GM19467 (cell line): ENCODE results near the gene SMARCD1.
"Not testable (repeated sequence)": the region's sequence is repeated elsewhere in the genome, so short reads cannot be mapped to it uniquely, and the experiment has no call there.

ENCODE experiments used
- ATAC-seq: cut with Tn5 transposase; IDR thresholded peaks from one replicate; pipeline ENCODE4 v1.9.1; 2021; ENCODE audit warnings: mild to moderate bottlenecking, moderate library complexity; ENCODE audit not compliant: unreplicated experiment

SMARCD1 gene

DNA sequence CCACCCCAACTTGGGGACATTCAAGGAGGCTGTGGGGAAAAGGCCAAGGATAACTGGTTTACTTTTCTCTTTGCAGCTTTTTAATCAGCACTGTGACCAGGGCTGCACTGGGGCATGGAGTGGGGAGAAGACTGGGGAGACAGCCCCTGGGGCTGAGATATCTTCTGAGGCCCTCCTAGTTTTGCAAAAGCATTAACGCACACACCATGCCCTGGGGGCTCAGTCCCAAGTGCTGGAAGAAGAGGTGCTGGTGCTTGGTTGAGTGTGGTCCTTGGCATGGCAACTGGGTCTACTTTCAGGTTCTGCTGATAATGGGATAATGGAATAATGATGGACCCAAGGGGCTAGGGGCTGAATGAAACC is 9.4 kb upstream of the SMARCD1 start:
- ATAC-seq = no peak

DNA sequence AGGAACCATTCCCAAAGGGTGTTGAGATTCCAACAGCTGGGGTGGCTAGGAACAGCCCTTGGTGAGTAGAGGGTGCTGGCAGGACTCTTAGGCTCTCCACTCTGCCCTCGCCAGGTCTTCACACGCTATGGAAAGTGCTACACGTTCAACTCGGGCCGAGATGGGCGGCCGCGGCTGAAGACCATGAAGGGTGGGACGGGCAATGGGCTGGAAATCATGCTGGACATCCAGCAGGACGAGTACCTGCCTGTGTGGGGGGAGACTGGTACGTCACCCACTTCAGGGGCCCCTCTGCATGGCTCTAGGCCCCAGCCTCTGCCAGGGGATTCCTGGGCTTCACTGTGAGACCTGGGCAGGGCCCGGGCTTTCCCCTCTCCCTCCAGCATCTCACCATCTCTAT is 8.0 kb upstream of the SMARCD1 start:
- ATAC-seq = no peak

DNA sequence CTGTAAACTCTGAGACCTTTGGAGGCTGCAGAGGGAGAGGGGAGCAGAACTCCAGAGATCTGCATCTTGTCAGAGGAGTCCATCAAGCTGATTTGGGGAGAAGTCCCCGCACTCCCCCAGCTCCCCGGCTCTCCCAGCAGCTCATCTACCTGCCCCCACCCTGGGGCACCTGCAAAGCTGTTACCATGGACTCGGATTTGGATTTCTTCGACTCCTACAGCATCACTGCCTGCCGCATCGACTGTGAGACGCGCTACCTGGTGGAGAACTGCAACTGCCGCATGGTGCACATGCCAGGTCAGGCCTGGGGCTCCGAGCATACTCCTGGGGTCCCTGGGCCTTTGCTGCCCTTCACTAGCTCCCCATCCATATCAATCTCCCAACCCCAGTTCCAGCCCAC is 6.9 kb upstream of the SMARCD1 start:
- ATAC-seq = no peak

DNA sequence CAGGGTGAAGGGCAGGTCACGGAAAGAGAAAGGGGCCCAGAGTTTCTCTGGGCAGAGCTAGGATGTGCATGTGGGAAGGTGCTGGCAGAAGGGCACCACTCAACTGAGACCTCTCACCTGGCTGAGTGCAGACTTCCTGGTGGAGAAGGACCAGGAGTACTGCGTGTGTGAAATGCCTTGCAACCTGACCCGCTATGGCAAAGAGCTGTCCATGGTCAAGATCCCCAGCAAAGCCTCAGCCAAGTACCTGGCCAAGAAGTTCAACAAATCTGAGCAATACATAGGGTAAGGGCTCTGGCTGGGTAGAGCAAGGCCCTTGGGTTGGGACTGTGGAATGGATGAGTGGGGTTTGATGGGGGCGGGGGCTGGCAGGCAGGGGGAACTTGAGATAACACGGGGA is 5.4 kb upstream of the SMARCD1 start:
- ATAC-seq = no peak

DNA sequence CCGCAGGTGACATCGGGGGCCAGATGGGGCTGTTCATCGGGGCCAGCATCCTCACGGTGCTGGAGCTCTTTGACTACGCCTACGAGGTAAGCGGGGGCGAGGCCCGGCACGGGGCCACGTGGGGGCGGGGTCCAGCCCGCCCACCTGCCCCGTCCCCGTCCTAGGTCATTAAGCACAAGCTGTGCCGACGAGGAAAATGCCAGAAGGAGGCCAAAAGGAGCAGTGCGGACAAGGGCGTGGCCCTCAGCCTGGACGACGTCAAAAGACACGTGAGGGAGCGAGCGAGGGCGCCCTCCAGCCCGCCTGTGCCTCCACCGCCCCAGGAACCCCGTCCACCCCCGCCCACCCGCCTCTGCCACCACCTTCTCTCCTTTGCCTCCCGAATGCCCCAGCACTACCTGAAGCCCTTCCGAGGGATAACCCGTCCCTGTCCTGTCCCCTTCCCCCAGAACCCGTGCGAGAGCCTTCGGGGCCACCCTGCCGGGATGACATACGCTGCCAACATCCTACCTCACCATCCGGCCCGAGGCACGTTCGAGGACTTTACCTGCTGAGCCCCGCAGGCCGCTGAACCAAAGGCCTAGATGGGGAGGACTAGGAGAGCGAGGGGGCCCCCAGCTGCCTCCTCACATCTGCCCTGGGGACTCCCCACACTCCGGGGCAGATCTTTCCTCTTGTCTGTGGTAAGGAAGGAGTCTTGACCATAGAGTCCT is 3.9 kb upstream of the SMARCD1 start:
- no peak for ATAC-seq

DNA sequence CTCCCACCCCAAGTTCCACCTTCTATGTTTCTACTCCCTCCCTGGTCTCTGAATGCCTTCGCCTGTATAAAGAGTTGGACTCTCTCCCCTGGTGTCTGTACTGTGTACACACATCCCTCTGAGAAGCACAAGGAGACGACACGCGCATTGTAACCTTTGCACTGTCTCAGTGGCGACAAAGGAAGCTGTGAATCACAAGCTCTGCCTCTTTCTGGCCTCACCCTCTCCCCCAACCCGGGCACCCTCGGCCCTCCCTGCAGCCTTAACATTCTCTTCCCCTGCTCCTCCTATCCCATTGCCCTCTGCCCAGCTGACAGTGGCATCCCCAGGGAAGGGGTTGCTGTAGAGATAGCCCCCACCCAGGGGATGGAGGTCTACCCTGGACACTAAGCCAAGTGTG is 2.5 kb upstream of the SMARCD1 start:
- ATAC-seq = no peak

DNA sequence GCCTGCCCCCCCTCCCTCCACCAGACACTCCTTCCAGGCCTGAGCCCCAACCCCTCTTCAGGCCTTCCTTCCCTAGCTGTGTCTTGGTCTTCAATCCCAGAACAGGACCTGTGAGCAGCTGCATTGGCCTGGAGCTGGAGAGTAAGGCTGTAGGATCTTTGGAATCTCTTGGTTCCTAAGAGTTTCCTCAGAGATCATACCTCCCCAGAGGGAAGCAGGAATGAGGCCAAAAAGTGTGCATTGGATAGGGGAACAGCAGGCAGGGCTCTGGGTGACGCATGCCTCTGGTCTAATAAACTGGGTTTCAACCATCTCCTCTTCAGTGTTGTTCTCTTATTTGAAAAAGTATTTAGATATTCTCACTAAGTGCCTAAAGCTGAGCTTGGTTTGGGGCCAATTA is 1.8 kb upstream of the SMARCD1 start:
- ATAC-seq = no peak

DNA sequence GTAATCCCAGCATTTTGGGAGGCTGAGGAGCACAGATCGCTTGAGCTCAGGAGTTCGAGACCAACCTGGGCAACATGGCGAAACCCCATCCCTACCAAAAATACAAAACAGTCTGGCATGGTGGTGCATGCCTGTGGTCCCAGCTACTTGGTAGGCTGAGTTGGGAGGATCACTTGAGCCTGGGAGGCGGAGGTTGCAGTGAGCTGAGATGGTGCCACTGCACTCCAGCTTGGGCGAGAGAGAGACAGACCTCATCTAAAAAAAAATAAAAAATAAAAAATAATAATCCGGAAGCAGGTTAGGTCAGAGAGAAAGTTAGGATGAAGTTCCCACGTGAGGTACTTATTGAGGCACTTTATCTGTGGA is 750 bp upstream of the SMARCD1 start:
- ATAC-seq = not testable (repeated sequence)

DNA sequence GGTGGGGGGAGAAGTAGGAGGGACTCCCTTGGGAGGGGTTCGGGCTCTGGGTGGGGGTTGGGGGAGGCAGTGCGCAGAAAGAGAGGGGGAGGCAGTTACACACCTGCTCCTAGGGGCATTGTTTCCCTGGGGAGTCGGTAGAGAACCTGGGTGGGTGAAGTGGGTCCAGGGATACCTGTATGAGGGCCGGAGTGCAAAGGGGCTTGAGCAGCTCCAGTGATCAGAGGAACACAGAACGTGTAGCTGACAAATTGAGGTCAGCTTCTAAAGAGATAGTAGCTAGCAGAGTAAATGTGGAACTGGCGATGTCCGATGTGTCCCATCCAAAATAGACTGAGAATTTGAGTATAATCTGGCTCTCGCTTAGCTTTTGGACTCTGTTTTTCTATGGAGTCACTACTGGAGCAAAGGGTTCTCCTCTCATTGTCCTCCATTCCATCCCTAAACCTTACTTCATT is 502 bp downstream of the SMARCD1 start:
- ATAC-seq = peak; percentile 12

DNA sequence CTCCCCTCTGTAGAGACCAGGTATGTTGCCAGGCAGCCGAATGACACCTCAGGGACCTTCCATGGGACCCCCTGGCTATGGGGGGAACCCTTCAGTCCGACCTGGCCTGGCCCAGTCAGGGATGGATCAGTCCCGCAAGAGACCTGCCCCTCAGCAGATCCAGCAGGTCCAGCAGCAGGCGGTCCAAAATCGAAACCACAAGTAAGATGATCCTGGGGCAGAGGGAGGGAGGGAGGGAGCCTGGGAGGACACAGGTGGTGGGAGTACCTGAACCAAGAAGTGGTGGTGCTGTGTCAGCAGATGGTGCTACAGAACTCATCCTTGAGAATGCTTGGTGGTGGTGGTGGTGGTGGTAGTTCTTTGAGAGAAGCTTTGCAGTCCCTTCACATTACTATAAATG is 1.0 kb downstream of the SMARCD1 start:
- no peak for ATAC-seq

DNA sequence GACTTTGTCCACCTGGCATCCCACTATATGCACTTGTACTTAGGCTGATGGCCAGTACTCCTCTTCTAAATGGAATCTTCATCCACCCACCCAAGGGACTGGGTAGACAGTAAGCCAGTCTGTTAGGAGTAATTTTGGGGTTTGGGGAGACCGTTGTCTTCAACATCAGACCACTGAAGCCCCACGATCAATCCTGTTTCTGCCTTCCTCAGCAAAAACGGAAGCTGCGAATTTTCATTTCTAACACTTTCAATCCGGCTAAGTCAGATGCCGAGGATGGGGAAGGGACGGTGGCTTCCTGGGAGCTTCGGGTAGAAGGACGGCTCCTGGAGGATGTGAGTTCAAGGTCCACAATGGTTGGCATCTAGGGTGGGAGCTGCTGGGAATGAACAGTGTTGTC is 2.0 kb downstream of the SMARCD1 start:
- no peak for ATAC-seq

DNA sequence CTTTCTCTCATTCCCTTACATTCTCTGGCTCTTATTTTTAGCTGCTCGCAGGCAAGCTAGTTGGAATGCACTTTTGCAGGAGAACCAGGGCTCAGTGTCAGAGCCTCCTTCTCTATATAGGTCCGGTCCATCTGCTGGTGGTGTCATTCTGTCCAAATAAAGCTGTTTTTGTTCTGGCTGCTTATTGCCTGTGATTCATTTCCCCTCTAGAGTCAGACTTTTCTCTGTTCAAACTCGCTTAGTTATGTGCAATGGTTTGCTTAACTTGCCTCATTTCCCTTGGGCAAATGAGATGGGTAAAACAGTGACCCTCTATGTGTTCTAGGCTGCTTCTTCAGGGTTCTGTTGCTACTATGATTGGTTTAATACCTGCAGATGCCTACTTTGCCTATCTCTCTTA is 2.9 kb downstream of the SMARCD1 start:
- no peak for ATAC-seq

DNA sequence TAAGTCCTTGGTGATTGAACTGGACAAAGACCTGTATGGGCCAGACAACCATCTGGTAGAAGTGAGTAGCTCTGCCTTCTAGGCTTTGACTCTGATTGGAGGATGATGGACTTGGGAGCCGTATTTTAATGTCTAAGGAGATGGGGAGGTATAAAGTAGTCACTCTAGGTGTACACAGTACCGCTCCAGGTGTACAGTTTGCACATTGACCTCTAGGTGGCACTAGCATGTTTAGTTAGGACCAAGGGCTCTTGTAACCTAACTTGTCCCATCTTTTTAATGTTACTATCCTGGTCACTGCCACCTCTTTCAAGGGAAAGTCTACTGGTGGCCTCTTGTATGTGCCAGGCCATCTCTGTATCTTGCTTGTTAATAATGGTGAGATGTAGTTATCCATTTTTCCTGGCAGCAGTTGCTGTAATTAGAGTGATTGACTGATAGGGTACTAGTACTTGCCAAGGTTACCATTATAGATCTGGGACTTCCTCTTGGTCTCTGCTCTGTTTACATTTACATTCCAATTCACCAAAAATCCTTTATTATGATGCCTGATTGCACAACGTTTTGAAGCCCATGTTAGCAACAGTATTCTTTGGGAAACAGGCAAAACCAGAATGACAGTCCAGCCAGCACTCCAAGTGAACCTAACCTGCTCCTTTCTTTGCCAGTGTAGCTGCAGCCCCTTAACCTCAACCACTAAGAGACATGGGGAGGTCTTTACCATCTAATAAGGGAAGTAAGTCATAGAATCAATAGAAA is 3.6 kb downstream of the SMARCD1 start:
- no peak for ATAC-seq

DNA sequence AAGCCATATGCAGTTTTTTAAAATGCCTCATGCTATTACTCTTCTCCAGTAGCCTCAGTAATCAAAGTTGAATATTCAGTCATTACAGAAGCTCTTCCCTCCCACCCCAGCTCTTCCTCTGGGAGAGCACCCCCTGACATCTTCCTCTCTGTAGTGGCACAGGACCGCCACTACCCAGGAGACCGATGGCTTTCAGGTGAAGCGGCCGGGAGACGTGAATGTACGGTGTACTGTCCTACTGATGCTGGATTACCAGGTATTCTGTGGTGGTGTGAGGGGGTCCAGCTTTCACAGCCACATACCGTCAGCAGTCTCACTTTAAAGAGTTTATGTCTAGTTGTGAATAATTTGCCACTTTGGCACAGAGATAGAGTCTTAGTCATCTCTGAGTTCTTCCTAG is 4.6 kb downstream of the SMARCD1 start:
- no peak for ATAC-seq

DNA sequence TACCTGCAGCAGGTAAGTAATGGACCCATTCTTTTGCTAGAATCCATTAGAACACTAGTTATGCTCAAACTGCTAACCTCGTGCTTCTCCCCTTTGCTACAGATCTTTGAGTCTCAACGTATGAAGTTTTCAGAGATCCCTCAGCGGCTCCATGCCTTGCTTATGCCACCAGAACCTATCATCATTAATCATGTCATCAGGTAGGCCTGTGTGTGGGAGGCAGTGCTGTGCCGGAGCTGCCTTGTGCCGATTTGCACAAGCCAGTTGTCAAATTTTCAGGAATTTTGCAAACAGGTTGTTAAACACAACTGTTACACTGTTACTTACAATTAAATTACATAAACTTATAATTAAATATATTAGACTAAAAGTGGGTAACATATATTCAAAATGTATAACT is 5.2 kb downstream of the SMARCD1 start:
- no peak for ATAC-seq

DNA sequence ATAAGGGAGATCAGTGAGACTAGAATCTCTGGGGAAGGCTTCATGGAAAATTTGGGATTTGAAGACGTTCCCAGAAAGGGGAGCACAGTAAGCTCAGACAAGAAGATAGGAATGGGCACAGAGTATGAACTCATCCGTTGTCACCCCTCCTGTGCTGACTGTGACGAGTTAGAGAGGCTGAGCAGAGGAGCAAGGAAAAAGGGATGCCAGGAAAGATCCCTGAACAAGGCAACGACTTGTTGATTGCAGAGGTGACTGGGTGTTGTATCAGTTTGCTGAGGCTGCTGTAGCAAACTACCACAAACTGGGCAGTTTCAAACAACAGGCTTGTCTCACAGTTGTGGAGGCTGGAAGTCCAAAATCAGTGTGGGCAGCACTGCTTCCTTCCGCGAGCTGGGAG is 12.8 kb downstream of the SMARCD1 start:
- ATAC-seq = no peak

DNA sequence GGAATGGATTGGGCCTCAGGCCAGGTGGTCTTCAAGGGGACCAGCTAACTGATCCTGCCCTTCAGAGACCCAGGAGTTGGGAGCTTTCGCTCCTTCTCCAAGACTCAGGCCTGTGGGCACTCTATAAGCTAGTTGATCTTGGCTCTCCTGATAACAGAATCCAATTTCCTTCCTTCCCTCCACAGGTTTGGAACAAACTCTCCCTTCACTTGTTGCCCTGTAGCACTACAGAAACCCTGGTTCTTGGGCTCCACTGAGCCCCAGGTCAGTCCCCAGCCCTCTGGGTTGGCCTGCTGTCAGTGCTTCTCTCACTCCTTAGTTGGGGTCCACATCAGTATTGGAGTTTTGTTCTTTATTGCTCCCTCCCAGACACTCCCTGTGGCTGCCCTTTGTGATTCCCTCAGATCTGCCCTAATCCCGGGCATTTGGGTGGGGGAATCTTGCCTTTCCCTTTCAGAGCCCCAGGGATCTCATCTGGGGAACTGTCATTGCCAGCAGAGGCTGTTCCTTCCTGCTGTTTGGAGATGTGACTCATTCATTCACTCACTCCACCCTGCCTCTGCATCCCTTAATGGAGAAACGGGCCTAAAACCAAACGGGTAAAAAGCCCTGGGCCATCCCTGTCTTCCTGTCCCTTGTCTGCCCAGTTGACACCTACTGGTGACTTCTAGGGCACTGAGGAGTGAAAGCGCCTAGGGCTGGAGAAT is 14.3 kb downstream of the SMARCD1 start:
- ATAC-seq = no peak

DNA sequence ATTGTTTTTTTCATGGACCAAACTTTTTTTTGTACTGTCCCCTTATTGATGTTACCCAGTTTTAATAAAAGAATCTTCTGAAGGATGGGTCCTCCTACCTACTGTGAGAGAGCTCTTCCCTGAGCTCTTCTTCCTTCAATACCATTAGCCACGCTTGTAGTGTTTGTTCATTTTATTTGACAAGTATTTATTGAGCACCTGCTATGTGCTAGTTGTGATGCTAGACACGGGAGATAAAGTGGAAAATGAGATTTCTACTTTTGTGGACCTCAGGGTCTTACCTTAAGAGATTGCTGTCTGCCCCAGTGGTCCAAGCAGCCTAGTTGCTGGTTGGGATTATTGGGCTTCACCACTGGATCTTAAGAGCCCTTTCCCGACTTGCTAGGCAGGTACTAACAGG is 15.4 kb downstream of the SMARCD1 start:
- no peak for ATAC-seq

DNA sequence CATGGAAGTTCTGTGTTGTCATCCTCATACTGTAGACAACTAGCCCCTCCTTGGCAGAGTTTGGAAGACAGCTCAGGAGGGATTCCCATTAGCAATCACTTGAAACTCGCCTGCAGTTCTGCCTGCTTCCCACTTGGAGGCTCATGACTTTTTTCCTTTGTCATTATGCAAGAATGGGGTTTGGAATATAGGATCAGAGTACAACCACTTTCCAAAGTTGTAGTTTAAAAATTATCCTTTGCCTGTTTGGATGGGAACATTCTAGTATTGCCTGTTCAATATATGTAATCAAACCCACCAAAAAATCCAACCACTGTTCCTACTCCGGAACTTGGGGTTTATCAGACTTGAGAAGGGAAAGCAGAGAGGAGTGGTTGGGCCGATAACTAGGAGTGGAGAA is 16.5 kb downstream of the SMARCD1 start:
- ATAC-seq = no peak

DNA sequence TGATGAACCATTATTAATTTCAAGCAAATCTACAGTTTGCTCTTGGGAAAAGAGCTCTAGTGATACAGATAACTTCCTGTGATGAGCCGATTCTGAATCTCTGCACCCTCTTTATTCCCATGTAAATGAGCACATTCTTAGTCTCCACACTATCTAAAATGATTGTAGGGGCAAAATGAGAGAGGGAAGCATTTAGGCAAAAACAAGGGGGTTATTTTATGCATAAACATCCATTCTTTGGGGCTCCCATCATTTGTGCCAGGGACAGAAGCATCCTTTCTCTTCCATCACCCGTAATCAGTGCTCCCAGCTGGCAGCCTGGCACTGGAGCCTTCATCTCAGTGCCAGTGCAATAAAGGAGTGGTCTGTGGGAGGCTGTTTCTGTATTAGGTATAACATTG is 17.0 kb downstream of the SMARCD1 start:
- ATAC-seq = no peak

DNA sequence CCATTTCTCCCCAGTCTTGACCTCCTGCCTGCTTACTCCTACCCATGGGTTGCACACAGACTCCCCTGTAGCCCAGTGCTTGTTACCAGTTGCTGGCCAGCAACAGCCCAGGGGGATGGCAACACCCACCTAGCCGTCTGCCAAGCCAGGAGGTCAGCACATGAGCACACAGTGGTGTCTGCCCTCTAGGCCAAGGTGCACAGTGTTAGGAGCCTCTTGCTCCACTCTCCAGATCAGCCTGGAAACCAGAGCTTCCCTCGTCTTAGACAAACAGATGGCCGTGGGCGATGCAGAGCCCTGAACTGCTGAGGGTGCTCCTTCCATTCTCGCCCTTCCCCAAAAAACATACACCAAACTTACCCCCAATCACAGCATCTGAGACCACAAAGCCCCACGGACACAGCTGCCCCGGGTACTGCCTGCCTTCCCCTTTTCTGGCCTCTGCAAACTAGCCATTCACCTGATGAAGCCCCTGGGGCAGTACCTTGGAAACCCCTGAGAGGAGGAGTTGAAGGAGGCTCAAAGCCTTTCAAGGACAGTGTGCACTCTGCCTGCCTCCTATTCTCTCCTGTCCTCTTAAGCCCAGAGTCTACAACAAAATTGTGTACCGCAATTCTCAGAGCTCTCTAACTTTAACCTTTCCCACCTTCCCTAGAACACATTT is 17.6 kb downstream of the SMARCD1 start:
- no peak for ATAC-seq

DNA sequence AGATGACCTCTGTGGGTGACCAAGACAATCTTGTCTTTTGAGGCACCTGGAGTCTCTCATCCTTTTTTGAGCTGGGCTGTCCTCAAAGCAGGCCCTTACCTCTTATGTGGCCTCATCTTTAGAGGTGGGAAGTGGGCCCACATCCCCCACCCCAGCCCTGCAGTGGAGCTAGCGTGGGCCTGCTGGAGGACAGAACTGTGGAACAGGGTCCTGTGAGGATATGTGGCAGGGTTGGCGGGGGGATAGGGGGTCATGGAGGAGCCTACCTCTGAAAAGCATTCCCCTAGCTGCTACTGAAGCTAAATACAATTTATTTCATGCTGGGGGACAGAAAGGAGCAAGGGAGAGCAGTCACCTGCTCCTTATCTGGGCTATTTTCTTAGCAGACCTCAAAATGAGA is 18.2 kb downstream of the SMARCD1 start:
- no peak for ATAC-seq
